ENCODE data around the gene IRAK2.

DNA sequence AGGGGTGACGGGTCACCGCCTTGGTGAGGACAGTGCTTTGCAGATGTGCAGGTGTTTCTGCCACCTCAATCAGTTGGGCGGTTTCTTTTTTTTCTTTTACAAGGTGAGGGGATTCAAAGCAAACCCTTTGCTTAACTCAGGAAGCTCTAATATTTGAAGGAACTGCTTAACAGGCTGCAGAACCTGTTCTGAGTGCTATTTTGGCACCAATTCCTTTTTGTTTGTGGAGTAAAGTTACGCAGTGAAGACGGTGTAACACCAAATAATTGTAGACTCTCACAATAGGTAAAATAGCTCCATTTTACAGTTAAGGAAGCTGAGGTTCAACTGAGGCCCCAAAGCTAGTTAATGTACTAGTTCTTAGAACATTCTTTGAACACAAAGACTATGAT is 121.4 kb downstream of the IRAK2 start:
- TF ChIP-seq, protein P1, sequence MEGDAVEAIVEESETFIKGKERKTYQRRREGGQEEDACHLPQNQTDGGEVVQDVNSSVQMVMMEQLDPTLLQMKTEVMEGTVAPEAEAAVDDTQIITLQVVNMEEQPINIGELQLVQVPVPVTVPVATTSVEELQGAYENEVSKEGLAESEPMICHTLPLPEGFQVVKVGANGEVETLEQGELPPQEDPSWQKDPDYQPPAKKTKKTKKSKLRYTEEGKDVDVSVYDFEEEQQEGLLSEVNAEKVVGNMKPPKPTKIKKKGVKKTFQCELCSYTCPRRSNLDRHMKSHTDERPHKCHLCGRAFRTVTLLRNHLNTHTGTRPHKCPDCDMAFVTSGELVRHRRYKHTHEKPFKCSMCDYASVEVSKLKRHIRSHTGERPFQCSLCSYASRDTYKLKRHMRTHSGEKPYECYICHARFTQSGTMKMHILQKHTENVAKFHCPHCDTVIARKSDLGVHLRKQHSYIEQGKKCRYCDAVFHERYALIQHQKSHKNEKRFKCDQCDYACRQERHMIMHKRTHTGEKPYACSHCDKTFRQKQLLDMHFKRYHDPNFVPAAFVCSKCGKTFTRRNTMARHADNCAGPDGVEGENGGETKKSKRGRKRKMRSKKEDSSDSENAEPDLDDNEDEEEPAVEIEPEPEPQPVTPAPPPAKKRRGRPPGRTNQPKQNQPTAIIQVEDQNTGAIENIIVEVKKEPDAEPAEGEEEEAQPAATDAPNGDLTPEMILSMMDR (IDR thresholded peaks at IDR 0.05) = no peak
- no peak for TF ChIP-seq POLR2A (IDR thresholded peaks at IDR 0.05; ENCODE audit: low read length)
- TF ChIP-seq CEBPB (IDR thresholded peaks at IDR 0.05) = no peak
- no peak for TF ChIP-seq RAD21 (conservative IDR thresholded peaks at IDR 0.05 in 1 of 2, IDR thresholded peaks at IDR 0.05 in 1 of 2)
- no peak for TF ChIP-seq SMC3 (IDR thresholded peaks at IDR 0.05)
- no peak for TF ChIP-seq POLR2AphosphoS2 (conservative IDR thresholded peaks at IDR 0.05; ENCODE audit: low read length)
- no peak for TF ChIP-seq JUN (IDR thresholded peaks at IDR 0.05)
- TF ChIP-seq EHMT2 (IDR thresholded peaks at IDR 0.05; ENCODE audit: low read depth) = no peak
- no peak for TF ChIP-seq RCOR1 (IDR thresholded peaks at IDR 0.05; ENCODE audit: low read depth, low read length)

Measured in A549 (cell line).